Liver (tissue), 9 donors: ENCODE results near the gene OLA1. TPM values are rescaled to one million over a fixed set of nuclear protein-coding genes. Genes with fewer than 3 reads are reported as not detected.
A peak's percentile ranks its signal among the peaks of the same experiment; 100 is the strongest.

ENCODE experiments used
- DNase-seq: peaks from one replicate; pipeline ENCODE4 v3.0.0-alpha.2; 2017; ENCODE audit warnings: low spot score
- H3K27ac ChIP-seq, 2 donors: one replicate each; pipeline ENCODE4 v1.7.0; 2013; ENCODE audit warnings: inconsistent platforms in 2 of 2, low read length in 2 of 2, control low read depth in 1 of 2, low read depth in 1 of 2, mild to moderate bottlenecking in 1 of 2
- H3K27me3 ChIP-seq, 4 donors: one replicate each; pipeline versions ENCODE4 v1.6.1 to v1.7.0; 2013; ENCODE audit warnings: low read length in 3 of 4, inconsistent platforms in 1 of 4, mild to moderate bottlenecking in 1 of 4, moderate library complexity in 1 of 4; ENCODE audit not compliant: control insufficient read depth in 4 of 4, insufficient read depth in 4 of 4
- H3K36me3 ChIP-seq, 4 donors: one replicate each; pipeline versions ENCODE4 v1.6.1 to v1.7.0; 2013; ENCODE audit warnings: low read length in 3 of 4, mild to moderate bottlenecking in 3 of 4, low read depth in 1 of 4, moderate library complexity in 1 of 4; ENCODE audit not compliant: control insufficient read depth in 4 of 4, insufficient read depth in 3 of 4
- H3K4me1 ChIP-seq, 4 donors: one replicate each; pipeline versions ENCODE4 v1.6.1 to v1.7.0; 2013; ENCODE audit warnings: low read length in 3 of 4, mild to moderate bottlenecking in 3 of 4, moderate library complexity in 1 of 4; ENCODE audit not compliant: control insufficient read depth in 4 of 4, insufficient read depth in 4 of 4
- H3K4me3 ChIP-seq, 3 donors: one replicate each; pipeline versions ENCODE4 v1.6.1 to v1.7.0; 2013; ENCODE audit warnings: low read length in 3 of 3, control low read depth in 1 of 3, low read depth in 1 of 3, mild to moderate bottlenecking in 1 of 3
- H3K9ac ChIP-seq, 2 donors: one replicate each; pipeline ENCODE4 v1.7.0; 2013; ENCODE audit warnings: low read length in 2 of 2, mild to moderate bottlenecking in 2 of 2, moderate library complexity in 2 of 2, control low read depth in 1 of 2, low read depth in 1 of 2
- H3K9me3 ChIP-seq, 4 donors: one replicate each; pipeline versions ENCODE4 v1.6.1 to v1.7.0; 2013; ENCODE audit warnings: low read length in 3 of 4; ENCODE audit not compliant: control insufficient read depth in 4 of 4
- CTCF ChIP-seq: fragments of 150-350 bp; IDR thresholded peaks from 2 replicates; pipeline ENCODE4 v1.5.1; 2017; ENCODE audit warnings: improper control_type of control experiment, low read depth, low read length; ENCODE audit not compliant: missing input control
- EGR1 ChIP-seq, 2 donors: IDR thresholded peaks; 2 replicates each; pipeline ENCODE4 v1.6.1; 2016 to 2018; ENCODE audit warnings: antibody characterized with exemption in 2 of 2, low read depth in 2 of 2
- FOXA1 ChIP-seq: IDR thresholded peaks from 2 replicates; pipeline ENCODE4 v1.6.1; 2016; ENCODE audit warnings: antibody characterized with exemption
- FOXA2 ChIP-seq: IDR thresholded peaks from 2 replicates; pipeline ENCODE4 v1.6.1; 2016; ENCODE audit warnings: antibody characterized with exemption
- GABPA ChIP-seq, 2 donors: IDR thresholded peaks in 1 of 2; conservative IDR thresholded peaks in 1 of 2; 2 replicates each; pipeline ENCODE4 v1.6.1; 2016; ENCODE audit warnings: antibody characterized with exemption in 2 of 2, mild to moderate bottlenecking in 1 of 2, moderate library complexity in 1 of 2
- HNF4A ChIP-seq, 2 donors: conservative IDR thresholded peaks; 2 replicates each; pipeline ENCODE4 v1.6.1; 2016; ENCODE audit warnings: antibody characterized with exemption in 2 of 2, mild to moderate bottlenecking in 2 of 2
- HNF4G ChIP-seq: IDR thresholded peaks from 2 replicates; pipeline ENCODE4 v1.6.1; 2016; ENCODE audit warnings: antibody characterized with exemption
- JUND ChIP-seq, 2 donors: IDR thresholded peaks; 2 replicates each; pipeline ENCODE4 v1.6.1; 2016; ENCODE audit warnings: antibody characterized with exemption in 2 of 2
- NR2F2 ChIP-seq: IDR thresholded peaks from 2 replicates; pipeline ENCODE4 v1.6.1; 2016; ENCODE audit warnings: antibody characterized with exemption
- RAD21 ChIP-seq, 2 donors: IDR thresholded peaks; 2 replicates each; pipeline ENCODE4 v1.6.1; 2016; ENCODE audit warnings: antibody characterized with exemption in 2 of 2, mild to moderate bottlenecking in 2 of 2
- RXRA ChIP-seq, 2 donors: IDR thresholded peaks; 2 replicates each; pipeline ENCODE4 v1.6.1; 2017 to 2018; ENCODE audit warnings: antibody characterized with exemption in 2 of 2, mild to moderate bottlenecking in 1 of 2
- TAF1 ChIP-seq: conservative IDR thresholded peaks from 2 replicates; pipeline ENCODE4 v1.6.1; 2016; ENCODE audit warnings: antibody characterized with exemption, mild to moderate bottlenecking
- WGBS: extraction: QIAGEN DNeasy Blood & Tissue Kit; methylation state at CpG from one replicate; pipeline ENCODE4 v1.1.7; 2013; 5-methylcytosine and 5-hydroxymethylcytosine counted together
- polyA plus RNA-seq, 2 donors: library from polyadenylated mRNA; stranded (reverse) in 1 of 2; unstranded in 1 of 2; fragments of 200-250 nt in 1 of 2; fragments of >200 nt in 1 of 2; fragmentation: Nextera tagmentation in 1 of 2; extraction: Ambion mirVana in 1 of 2; gene quantifications; one replicate each; pipeline versions ENCODE4 v1.2.1 to v1.2.3, GENCODE V29; 2013 to 2015
- total RNA-seq, 2 donors: library from RNA; depleted of rRNA; stranded (reverse); fragments of >200 nt; gene quantifications; one replicate each; pipeline ENCODE4 v1.2.3, GENCODE V29; 2014
- TF ChIP-seq, protein P1 (sequence below): IDR thresholded peaks from 2 replicates; pipeline ENCODE4 v1.6.1; 2016; ENCODE audit warnings: antibody characterized with exemption
- TF ChIP-seq, protein P2 (sequence below): IDR thresholded peaks from 2 replicates; pipeline ENCODE4 v1.6.1; 2016; ENCODE audit warnings: antibody characterized with exemption, mild to moderate bottlenecking
- donor health status: healthy.
- donor health status: healthy.
- donor health status: healthy.
- donor health status: healthy.
- donor health status: healthy.

Gene OLA1
- total and polyA plus RNA-seq, 4 donors: 23.4 to 38.1 (median 32.3) TPM

- DNase-seq: peak; percentile 37
- Histone ChIP-seq H3K4me1 (no peaks in the 10 kb centered on the region), H3K36me3 (no peaks in the 10 kb centered on the region), H3K4me3 (no peak overlapping the region), H3K27ac (no peak overlapping the region), H3K27me3 (no peaks in the 10 kb centered on the region), H3K9me3 (no peaks in the 10 kb centered on the region), H3K9ac (no peak overlapping the region)
- TF ChIP-seq, protein P1, sequence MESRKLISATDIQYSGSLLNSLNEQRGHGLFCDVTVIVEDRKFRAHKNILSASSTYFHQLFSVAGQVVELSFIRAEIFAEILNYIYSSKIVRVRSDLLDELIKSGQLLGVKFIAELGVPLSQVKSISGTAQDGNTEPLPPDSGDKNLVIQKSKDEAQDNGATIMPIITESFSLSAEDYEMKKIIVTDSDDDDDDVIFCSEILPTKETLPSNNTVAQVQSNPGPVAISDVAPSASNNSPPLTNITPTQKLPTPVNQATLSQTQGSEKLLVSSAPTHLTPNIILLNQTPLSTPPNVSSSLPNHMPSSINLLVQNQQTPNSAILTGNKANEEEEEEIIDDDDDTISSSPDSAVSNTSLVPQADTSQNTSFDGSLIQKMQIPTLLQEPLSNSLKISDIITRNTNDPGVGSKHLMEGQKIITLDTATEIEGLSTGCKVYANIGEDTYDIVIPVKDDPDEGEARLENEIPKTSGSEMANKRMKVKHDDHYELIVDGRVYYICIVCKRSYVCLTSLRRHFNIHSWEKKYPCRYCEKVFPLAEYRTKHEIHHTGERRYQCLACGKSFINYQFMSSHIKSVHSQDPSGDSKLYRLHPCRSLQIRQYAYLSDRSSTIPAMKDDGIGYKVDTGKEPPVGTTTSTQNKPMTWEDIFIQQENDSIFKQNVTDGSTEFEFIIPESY: no peak
- TF ChIP-seq CTCF: peak; percentile 46
- TF ChIP-seq RXRA (IDR thresholded peaks at IDR 0.05): no peak
- TF ChIP-seq RAD21 (IDR thresholded peaks at IDR 0.05): peak; percentile 70 to 84
- TF ChIP-seq JUND (IDR thresholded peaks at IDR 0.05): no peak
- 79% methylated on average over 3 of the region's 3 CpGs for WGBS
Measured at GRCh38 chr2:174158003-174158402, 90.3 kb downstream of the OLA1 start.

- no peaks in the 10 kb centered on the region for H3K9me3 ChIP-seq
- no peaks in the 10 kb centered on the region for H3K4me1 ChIP-seq
- no peak for DNase-seq
- WGBS: 90% methylated on average over 1 of the region's 1 CpG
- no peak overlapping the region for H3K9ac ChIP-seq
- no peaks in the 10 kb centered on the region for H3K27me3 ChIP-seq
- no peak overlapping the region for H3K27ac ChIP-seq
- TF ChIP-seq FOXA1 (no peak), RXRA (IDR thresholded peaks at IDR 0.05) (no peak), JUND (IDR thresholded peaks at IDR 0.05) (no peak), EGR1 (IDR thresholded peaks at IDR 0.05; ENCODE audit: low read depth in 2 of 2) (no peak), RAD21 (IDR thresholded peaks at IDR 0.05) (no peak), GABPA (IDR thresholded peaks at IDR 0.05 in 1 of 2, conservative IDR thresholded peaks at IDR 0.05 in 1 of 2) (no peak), TAF1 (no peak), NR2F2 (no peak), FOXA2 (no peak), HNF4A (conservative IDR thresholded peaks at IDR 0.05) (no peak), HNF4G (no peak)
- TF ChIP-seq, protein P2, sequence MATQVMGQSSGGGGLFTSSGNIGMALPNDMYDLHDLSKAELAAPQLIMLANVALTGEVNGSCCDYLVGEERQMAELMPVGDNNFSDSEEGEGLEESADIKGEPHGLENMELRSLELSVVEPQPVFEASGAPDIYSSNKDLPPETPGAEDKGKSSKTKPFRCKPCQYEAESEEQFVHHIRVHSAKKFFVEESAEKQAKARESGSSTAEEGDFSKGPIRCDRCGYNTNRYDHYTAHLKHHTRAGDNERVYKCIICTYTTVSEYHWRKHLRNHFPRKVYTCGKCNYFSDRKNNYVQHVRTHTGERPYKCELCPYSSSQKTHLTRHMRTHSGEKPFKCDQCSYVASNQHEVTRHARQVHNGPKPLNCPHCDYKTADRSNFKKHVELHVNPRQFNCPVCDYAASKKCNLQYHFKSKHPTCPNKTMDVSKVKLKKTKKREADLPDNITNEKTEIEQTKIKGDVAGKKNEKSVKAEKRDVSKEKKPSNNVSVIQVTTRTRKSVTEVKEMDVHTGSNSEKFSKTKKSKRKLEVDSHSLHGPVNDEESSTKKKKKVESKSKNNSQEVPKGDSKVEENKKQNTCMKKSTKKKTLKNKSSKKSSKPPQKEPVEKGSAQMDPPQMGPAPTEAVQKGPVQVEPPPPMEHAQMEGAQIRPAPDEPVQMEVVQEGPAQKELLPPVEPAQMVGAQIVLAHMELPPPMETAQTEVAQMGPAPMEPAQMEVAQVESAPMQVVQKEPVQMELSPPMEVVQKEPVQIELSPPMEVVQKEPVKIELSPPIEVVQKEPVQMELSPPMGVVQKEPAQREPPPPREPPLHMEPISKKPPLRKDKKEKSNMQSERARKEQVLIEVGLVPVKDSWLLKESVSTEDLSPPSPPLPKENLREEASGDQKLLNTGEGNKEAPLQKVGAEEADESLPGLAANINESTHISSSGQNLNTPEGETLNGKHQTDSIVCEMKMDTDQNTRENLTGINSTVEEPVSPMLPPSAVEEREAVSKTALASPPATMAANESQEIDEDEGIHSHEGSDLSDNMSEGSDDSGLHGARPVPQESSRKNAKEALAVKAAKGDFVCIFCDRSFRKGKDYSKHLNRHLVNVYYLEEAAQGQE: no peak
- TF ChIP-seq, protein P1: no peak
- H3K36me3 ChIP-seq: no peaks in the 10 kb centered on the region
- no peak overlapping the region for H3K4me3 ChIP-seq
Measured at GRCh38 chr2:174157053-174157452, 91.3 kb downstream of the OLA1 start.
